Skin epidermis (tissue), 12 donors: ENCODE measurements around the gene OR10G2.
"Not testable (repeated sequence)": the region's sequence is repeated elsewhere in the genome, so short reads cannot be mapped to it uniquely, and the experiment has no call there.

Experiments used
- H3K27ac ChIP-seq, 21 experiments: fragments of 200-600 bp; sonication (generic) in 11 of 21; one replicate each; pipeline ENCODE4 v1.5.0; 2020; ENCODE audit warnings: mild to moderate bottlenecking in 3 of 21, inconsistent platforms in 2 of 21, moderate library complexity in 2 of 21
- H3K4me3 ChIP-seq, 7 experiments: fragments of 200-600 bp; sonication (generic) in 2 of 7; one replicate each; pipeline ENCODE4 v1.5.0; 2020; ENCODE audit warnings: inconsistent platforms in 2 of 7, mild to moderate bottlenecking in 2 of 7, moderate library complexity in 1 of 7

Gene OR10G2

GRCh38 chr14:21634840-21635239 lies at the start of gene OR10G2:
TSS of gene OR10G2 (minus strand) at chr14:21634940. CDS start at chr14:21634842, 98 bp downstream.
- Histone ChIP-seq H3K27ac (no peak within 1 kb of the TSS), H3K4me3 (no peak within 1 kb of the TSS)

- H3K4me3 ChIP-seq, result no peak overlapping the region
- H3K27ac ChIP-seq, result no peak overlapping the region
Measured at GRCh38 chr14:21680072-21680471, 45.3 kb upstream of the OR10G2 start.

GRCh38 chr14:21675566-21675965 lies 40.8 kb upstream of the OR10G2 start:
- Histone ChIP-seq H3K4me3 (no peak overlapping the region), H3K27ac (no peak overlapping the region)

- H3K27ac ChIP-seq, result no peak within 1 kb of the TSS
- H3K4me3 ChIP-seq, result no peak within 1 kb of the TSS
Measured at GRCh38 chr14:21673718-21674117, 39.0 kb upstream of the OR10G2 start, which contains the start of gene OR4E1. TSS of gene OR4E1 (minus strand) at chr14:21673818. CDS start at chr14:21670935, 2,883 bp downstream.

- Histone ChIP-seq H3K4me3 (no peak overlapping the region), H3K27ac (no peak overlapping the region)
Measured at GRCh38 chr14:21672116-21672515, 37.4 kb upstream of the OR10G2 start.

- H3K4me3 ChIP-seq, result no peak overlapping the region
- H3K27ac ChIP-seq, result no peak overlapping the region
Measured at GRCh38 chr14:21671371-21671770, 36.6 kb upstream of the OR10G2 start.

GRCh38 chr14:21669284-21669683 lies 34.5 kb upstream of the OR10G2 start:
- Histone ChIP-seq H3K27ac (no peak overlapping the region), H3K4me3 (no peak overlapping the region)

GRCh38 chr14:21668377-21668776 lies 33.6 kb upstream of the OR10G2 start:
- Histone ChIP-seq H3K4me3 (no peak overlapping the region), H3K27ac (no peak overlapping the region)

GRCh38 chr14:21656980-21657379 lies 22.2 kb upstream of the OR10G2 start:
- Histone ChIP-seq H3K27ac (no peak overlapping the region), H3K4me3 (no peak overlapping the region)

- Histone ChIP-seq H3K27ac (no peak overlapping the region), H3K4me3 (no peak overlapping the region)
Measured at GRCh38 chr14:21654215-21654614, 19.5 kb upstream of the OR10G2 start.

- H3K4me3 ChIP-seq, result no peak within 1 kb of the TSS
- H3K27ac ChIP-seq, result no peak within 1 kb of the TSS
Measured at GRCh38 chr14:21653331-21653885, 18.7 kb upstream of the OR10G2 start, which contains the start of gene OR4E2. TSS of gene OR4E2 (plus strand) at chr14:21653835. CDS start at chr14:21665083, 11,248 bp downstream.

- Histone ChIP-seq H3K27ac (no peak overlapping the region), H3K4me3 (no peak overlapping the region)
Measured at GRCh38 chr14:21652209-21652808, 17.6 kb upstream of the OR10G2 start.

- Histone ChIP-seq H3K27ac (no peak overlapping the region), H3K4me3 (no peak overlapping the region)
Measured at GRCh38 chr14:21647380-21647779, 12.6 kb upstream of the OR10G2 start.

GRCh38 chr14:21643407-21643806 lies 8.7 kb upstream of the OR10G2 start:
- Histone ChIP-seq H3K27ac (no peak overlapping the region), H3K4me3 (no peak overlapping the region)

GRCh38 chr14:21642683-21643082 lies 7.9 kb upstream of the OR10G2 start:
- no peak overlapping the region for H3K27ac ChIP-seq
- H3K4me3 ChIP-seq, result no peak overlapping the region

- Histone ChIP-seq H3K4me3 (no peak overlapping the region), H3K27ac (no peak overlapping the region)
Measured at GRCh38 chr14:21631084-21631483, 3.7 kb downstream of the OR10G2 start.

- H3K4me3 ChIP-seq, H3K27ac ChIP-seq: not testable (repeated sequence)
Measured at GRCh38 chr14:21630503-21630902, 4.2 kb downstream of the OR10G2 start.

GRCh38 chr14:21626491-21627230 lies 8.1 kb downstream of the OR10G2 start:
- Histone ChIP-seq H3K4me3 (no peak overlapping the region), H3K27ac (peak overlapping the region in 1 of 21 experiments; percentile 6)

- no peak overlapping the region for H3K27ac ChIP-seq
Measured at GRCh38 chr14:21617614-21618013, 17.1 kb downstream of the OR10G2 start.

GRCh38 chr14:21614240-21614639 lies 20.5 kb downstream of the OR10G2 start:
- H3K4me3 ChIP-seq, result no peak overlapping the region
- no peak overlapping the region for H3K27ac ChIP-seq

More at GRCh38 chr14:21617614-21618013, 17.1 kb downstream of the OR10G2 start:
- no peak overlapping the region for H3K4me3 ChIP-seq

GRCh38 chr14:21612324-21612723 lies 22.4 kb downstream of the OR10G2 start:
- no peak overlapping the region for H3K4me3 ChIP-seq
- H3K27ac ChIP-seq, result no peak overlapping the region
